NCI-H2107 treated with DMSO at 0.1 percent for 48 hours (cell line): ENCODE data around the gene PEX19.
"Not testable (repeated sequence)": the region's sequence is repeated elsewhere in the genome, so short reads cannot be mapped to it uniquely, and the experiment has no call there.

ENCODE experiments used
- DNase-seq: peaks from one replicate; lab custom pipeline; 2025; ENCODE audit not compliant: unreplicated experiment; lab: John Stamatoyannopoulos, UW

The PEX19 gene, protein sequence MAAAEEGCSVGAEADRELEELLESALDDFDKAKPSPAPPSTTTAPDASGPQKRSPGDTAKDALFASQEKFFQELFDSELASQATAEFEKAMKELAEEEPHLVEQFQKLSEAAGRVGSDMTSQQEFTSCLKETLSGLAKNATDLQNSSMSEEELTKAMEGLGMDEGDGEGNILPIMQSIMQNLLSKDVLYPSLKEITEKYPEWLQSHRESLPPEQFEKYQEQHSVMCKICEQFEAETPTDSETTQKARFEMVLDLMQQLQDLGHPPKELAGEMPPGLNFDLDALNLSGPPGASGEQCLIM

DNA sequence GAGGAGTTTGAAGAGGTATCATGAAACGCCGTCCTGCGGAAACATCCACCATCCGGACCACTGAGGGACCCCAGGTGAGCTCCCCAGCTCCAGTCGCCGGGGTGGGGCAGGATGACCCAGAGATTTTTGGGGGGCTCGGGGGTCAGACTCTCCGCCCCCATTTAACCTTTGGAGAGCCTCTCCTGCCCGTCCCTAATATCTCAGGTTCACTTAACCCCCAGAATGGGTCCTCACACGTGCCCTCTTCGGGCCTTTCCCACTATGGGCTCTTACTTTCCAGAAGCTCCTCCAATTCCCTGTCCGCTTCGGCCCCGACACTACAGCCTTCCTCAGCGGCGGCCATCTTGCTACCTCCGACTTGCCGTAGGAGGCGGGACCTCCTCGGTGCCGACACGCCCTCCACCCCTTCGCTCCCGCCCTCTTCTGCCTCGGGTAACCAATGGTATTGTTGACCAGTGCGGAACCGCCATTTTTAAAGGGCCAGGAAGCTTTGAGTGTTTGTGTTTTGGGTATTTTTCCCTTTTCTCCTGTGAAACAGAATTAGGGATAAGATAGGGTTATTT, at the start of gene PEX19:
Gene PEX19 (minus strand): TSS at position 352 of the 563 bp plus-strand sequence. CDS start 9 bp downstream, at position 343.
- peak; percentile 82 for DNase-seq

DNA sequence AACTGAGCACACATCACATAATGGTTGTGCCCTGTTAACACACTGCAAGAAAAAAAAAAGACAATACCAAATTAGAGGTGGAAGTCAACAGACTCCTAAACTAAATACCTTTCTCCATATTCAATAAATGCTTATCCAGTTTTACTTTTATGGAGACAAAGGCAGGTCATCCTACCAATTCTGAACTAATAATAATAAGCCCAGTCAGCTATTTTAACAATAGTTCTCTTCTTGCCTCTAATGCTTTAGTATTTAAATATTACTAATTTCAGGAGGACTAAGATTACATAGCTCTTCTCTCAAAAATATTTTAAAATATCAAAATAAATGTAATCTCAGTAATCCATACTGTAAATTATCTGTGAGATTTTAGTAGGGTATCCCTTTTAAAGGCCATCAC, 47.6 kb upstream of the PEX19 start:
- DNase-seq: no peak

DNA sequence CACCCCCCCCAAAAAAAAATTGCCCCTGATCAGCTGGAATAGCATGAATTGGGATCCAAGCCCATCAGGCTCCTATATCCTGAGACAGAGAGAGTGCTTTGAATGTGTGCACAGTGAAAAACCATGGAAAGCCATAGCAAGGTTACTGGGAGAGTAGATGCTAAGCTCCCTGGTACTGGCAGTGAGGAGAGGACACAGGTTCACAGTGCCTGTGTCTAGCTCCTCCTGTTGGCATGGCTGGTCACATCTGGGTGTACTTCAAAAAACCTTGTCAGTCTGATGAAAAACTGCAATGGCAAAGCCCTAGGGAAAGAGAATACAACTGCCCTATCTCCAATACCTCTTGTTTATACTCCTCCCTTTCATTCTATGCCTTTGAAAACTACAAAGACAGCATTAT, 45.2 kb upstream of the PEX19 start:
- no peak for DNase-seq

DNA sequence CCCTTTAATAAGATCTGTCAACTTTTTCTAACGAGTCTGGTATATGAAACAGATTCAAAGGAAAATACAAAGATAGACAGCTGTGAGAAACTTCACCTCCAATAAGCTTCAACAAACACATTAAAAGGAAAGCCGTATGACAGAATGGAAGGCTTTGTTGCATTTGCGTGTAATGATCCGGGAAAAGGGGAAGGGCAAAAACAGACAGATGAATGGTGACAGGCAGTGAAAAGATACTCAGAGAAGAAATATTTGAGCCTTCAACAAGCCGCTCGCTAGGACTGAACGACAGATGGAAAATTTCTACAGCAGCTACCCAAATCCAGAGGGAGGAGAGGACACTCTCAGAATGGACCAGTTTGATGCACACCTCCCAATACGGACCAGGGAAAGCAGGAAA, 43.3 kb upstream of the PEX19 start:
- peak; percentile 60 for DNase-seq

DNA sequence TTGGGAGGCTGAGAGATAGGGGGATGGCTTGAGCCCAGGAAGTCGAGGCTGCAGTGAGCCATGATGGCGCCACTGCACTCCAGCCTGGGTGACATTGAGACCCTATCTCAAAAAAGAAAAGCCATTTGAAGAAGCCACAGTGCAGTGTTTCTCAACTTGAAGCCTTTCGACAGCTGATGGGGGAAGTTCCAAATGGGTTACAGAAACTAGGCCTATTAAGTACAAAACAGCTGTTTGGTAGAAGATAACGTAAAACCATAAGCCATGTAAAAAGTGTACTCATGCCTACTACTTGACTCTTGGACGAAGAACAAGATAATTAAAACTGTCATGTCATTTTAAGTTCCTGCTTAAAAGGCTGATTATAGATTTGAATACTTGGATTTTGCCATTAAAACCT, 41.5 kb upstream of the PEX19 start:
- DNase-seq: no peak

DNA sequence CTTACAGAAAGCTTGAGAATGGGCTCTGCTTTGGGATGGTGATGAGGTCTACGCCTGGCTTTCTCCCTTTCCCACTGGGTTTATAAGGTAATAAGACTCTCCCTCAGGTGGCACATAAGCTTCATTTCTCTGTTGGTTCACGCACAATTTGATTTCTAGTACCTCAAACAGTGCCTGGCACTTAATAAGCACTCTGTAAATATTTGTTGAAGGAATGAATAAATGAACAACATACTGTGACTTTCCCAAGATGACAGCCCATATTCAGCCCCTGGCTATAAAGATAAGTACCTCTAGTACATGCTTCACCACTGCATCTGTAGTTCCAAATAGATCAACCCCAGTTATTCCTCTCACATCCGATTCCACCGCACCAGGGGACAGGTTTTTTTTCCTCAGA, 40.3 kb upstream of the PEX19 start:
- peak; percentile 99 for DNase-seq

DNA sequence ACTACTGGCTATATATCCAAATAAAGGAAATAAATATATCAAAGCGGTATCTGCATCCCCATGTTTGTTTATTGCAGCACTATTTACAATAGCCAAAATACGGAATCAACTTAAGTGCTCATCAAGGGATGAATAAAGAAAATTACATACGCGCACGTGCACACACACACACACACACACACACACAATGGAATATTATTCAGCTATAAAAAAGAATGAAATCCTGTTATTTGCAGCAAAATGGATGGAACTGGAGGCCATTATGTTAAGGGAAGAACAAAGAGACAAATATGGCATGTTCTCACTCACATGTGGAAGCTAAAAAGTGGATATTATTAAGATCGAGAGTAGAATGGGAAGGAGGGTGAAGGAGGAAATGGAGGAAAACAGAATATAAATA, 37.9 kb upstream of the PEX19 start:
- DNase-seq: no peak

DNA sequence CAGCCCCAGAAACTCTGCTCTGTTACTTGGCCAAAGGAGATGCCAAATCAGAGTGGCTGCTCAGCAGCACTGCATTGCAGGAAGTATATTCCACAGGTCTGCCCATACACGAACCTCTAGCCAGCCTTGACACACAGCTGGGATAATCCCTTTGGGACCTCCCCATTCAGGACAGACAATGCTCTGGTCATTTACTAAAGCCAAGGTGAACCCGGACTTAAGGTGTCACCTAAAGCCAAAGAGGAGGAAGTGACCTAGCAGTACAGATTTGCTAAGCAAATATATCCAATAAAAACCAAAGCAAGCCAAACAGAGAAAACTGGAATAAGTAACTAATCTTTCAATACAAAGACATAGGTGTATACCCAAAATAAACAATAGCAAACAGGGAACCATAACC, 30.4 kb upstream of the PEX19 start:
- no peak for DNase-seq

DNA sequence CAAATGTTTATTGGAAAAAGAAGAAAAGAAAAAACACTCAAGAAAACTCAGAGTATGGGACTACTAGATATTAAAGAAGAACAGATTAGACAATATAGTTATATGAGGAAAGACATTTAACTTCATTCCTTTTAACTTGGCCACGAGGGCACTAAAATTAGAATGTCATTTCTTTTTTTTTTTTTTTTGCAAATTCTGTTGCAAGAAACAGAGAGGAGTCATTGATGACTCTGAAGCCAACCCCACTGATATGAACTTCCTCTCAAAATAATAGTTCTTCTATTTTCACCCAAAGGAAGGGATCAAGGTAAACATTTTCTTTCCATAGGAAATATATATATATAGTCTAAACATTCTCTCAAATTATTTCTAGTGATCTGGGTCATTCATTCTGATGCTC, 24.6 kb upstream of the PEX19 start:
- DNase-seq: no peak

DNA sequence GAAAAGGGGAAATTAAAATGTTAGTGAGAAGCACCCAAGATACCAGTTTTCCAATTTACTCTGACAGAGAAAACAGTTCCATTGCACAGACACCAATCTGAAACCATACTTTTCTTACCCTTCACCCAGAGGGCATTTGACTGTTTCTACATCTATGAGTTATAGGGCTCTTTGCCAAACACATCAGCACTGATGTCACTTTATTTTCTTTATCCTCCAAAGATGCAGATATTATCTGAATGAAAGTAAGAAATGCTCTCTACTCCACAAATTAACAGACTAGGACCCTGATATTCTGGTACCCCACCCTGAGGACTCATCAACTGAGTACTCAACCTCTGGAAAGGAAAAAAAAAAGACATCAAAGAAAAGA, 24.2 kb upstream of the PEX19 start:
- no peak for DNase-seq

DNA sequence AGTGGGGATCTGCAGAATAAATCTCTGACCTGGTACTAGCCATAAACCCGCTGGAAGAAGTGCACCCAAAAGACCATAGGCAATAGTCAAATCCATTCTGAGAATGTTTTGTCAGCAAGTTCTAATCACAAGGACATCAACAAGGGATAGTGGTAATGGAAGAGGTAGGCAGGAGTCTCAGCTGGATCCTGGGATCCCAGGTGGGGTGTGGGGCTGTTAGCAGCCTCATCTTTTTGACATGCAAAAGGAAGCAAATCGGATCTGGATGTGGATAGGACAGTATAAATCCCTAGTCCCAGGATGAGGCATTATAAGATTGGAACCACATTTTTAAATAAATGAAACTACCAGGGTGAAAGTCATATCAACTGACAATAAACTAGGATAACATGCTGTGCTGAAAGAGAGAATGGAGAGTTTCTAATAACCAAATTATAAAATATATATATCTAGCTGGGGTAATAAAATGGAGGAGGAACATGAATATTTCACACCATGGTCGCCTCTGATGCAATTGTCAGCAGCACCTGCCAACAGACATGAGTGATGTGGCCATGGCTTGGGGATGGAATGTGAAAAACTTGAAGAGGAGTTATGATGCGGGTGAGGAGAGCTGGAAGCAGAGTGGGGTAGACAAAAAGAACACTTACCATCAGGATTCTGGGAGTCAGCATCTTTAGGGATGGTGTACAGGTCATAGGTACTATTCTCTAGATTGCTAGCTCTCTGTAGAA, 23.7 kb upstream of the PEX19 start:
- DNase-seq: no peak

DNA sequence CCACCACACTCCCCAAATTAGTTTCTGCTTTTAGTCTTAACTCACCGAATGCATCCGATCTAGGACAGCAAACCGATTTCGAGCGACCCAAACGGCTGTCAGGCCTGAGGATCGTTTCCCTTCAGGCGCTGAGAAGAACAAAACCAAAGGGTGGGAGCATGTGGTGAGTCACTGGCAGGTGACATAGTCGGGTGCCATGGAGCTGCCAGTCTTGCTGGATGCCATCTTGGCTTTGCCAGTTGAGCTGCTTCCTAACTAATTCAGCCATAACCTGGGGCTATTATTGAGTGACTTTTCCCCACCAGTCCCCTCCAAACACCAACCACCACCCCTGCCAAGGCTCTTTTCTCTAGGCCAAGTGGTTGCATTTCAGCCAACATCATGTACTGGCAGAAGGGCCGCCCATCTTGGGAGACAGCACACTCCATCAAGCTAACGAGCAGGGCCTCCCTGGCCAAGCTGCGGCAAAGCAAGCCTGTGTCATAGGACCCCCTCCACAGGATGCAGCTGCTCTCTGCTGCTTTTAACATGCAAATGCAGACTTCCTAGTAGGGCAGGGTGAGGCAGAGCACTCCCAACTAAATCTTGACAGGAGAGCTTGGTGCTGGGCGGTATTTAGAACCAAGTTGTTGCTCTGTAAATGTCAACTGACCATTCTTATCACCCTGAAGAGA, 22.3 kb upstream of the PEX19 start:
- no peak for DNase-seq

DNA sequence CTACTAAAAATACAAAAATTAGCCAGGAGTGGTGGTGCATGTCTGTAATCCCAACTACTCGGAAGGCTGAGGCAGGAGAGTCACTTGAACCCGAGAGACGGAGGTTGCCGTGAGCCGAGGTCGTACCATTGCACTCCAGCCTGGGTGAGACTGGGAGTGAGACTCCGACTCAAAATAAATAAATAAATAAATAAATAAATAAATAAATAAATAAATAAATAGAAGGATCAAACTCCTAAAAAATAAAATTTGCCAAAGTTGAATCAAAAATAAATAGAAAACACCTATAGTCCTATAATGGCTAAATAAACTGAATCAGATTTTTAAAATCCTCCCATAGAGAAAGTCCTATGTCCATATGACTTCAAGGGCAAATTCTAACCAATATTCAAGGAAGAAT, 15.2 kb upstream of the PEX19 start:
- no peak for DNase-seq

DNA sequence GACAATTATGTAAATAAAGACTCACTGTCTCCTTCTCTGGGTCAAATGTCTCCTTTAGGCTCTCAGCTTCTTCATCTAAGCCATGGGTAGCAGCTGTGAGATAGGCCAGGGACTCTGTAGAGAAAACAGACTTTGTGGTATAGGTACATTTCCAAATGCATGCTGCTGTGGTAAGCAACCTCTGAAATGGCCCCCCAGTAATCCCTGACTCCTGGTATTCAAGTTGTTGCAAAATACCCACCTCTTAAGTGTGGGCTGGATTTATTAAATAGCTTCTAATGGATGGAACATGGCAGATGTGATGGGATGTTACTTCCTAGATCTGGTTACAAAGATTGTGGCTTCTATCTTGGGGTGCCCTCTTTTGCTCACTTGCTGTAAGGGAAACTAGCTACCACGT, 11.1 kb upstream of the PEX19 start:
- no peak for DNase-seq

DNA sequence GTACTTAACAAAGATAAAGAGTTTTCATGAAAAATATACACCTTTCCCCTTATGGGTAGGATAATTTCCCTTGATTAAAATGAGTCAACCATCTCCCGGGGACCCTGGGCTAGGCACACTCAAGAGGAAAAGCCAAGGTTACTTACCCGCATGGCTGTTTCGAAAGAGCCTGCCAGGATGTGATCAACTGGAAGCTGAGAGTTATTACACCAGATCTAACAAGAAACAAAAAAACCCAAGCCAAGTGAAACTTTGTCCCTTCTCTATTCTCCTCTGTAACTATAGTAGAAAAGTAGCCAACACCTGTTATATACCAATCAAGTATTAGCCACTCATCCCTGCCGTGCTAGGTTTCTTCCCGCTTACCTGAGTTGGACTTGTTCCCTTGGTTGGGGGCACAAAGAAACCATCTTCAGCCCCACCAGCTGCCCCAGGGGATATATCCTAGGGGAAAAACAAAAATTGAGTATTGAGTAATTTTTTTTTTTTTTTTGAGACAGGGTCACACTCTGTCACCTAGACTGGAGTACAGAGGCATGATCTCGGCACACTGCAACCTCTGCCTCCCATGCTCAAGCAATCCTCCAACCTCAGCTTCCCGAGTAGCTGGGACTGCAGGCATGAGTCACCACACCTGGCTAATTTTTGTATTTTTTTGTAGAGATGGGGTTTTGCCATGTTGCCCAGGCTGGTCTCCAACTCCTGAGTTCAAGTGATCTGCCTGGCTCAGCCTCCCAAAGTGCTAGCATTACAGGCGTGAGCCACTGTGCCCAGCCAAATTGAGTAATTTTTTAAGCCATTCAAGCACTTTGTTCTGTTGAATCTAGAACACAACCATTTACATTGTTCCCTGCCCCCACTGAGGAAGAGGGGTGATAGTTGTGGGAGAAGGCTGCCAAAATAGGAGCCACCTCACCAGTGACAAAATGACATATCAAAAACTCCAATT, 8.4 kb upstream of the PEX19 start:
- DNase-seq: no peak

DNA sequence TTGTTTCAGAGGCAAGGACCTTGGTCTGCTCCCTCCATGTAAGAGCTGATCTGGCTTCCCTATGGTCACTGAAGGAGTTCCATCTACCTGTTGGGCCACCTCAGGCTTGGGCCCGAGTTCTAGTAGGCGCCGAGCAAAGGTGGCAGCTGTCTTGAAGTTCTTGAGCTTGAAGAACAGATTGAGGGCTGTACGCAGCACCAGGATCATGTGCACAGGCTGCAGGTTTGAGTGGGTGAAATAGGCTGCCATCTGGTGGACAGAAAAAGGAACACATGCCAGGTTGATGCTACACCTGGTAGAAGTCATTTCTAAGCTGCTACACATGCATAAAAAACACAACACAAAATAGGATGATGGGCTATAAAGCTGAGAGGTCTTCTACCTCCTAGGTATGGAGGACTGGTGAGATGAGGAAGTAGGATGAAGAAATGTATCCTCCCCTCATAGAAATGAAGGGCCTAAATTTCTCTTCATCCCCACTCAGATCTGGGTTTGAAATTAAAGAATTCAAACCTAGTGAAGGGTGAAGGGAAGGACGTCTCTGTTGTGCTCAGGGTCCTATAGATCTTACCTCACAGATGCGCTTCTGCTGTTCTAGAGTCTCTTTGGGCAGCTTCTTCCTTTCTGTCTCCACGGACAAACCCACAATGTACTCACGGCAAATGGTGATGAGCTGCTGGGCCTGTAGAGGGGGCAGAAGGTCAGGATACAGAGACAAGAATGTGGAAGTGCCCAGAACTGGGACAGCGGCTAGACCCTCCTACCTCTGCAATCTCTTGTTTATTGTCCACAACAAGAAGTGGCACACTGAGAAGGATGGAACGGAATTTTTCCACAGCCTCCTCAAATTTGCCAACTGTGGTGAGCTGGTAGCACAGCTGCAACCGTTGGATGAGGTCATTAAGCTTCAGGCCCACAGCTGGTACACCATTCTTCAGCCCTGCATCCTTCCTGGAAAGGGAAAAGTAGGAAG, 6.6 kb upstream of the PEX19 start:
- peak; percentile 81 for DNase-seq

DNA sequence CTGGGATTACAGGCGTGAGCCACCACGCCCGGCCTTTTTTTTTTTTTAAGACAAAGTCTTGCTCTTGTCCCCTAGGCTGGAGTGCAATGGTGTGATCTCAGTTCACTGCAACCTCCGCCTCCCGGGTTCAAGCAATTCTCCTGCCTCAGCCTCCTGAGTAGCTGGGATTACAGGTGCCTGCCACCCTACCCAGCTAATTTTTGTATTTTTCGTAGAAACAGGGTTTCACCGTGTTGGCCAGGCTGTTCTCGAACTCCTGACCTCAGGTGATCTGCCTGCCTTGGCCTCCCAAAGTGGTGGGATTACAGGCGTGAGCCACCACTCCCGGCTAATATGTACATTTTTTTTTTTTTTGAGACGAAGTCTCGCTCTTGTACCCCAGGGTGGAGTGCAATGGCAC, 2.8 kb upstream of the PEX19 start:
- DNase-seq: not testable (repeated sequence)

DNA sequence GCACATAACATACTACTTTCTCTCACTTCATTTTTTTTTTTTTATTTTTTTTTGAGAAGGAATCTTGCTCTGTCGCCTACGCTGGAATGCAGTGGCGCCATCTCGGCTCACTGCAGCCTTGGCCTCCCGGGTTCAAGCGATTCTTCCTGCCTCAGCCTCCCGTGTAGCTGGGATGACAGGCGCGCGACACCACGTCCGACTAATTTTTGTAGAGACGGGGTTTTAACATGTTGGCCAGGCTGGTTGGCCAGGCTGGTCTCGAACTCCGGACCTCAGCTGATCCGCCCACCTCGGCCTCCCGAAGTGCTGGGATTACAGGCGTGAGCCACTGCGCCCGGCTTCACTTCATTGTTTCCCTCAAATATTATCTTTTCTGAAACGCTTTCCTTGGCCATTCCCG, 573 bp upstream of the PEX19 start:
- DNase-seq: no peak

DNA sequence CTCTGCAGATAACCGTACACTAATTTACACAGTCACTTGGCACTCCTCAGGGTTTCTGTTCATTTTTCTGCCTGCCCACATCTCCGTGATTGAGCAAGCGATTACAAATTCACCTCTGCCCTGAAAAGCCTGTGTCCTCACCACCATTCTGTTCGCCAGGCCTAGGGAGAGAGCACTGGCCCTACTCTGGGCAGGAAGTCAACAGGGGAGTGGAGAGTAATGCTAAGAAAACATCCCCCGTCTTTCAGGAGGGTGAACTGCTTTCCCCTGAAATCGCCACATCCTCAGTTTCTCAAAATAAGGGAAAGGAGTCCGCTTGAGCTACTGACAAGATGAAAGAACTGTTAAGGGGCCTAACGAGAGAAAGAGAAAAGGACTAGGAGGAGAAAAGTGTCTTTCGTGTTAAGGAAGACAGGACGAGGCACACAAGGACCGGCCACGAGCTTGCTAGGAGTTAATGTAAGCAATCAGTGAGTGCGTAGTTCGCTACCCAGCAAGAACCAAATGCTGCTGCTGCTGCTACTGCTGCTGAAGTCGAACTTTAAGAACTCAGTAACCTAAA, 632 bp downstream of the PEX19 start:
- DNase-seq: no peak
